MM.1S (cell line): Measurements from ENCODE around the gene NMNAT1.
A peak's percentile ranks its signal among the peaks of the same experiment; 100 is the strongest.
"Not testable (repeated sequence)": the region's sequence is repeated elsewhere in the genome, so short reads cannot be mapped to it uniquely, and the experiment has no call there.

Experiments
- DNase-seq: peaks from one replicate; pipeline ENCODE4 v3.0.0-alpha.2; 2015
- H2AFZ ChIP-seq: fragments of 300-600 bp; sonication (generic); 2 replicates; pipeline ENCODE4 v1.6.0; 2016; ENCODE audit warnings: antibody characterized with exemption, low read length
- H3F3A ChIP-seq: fragments of 300-600 bp; sonication (generic); 2 replicates; pipeline ENCODE4 v1.6.1; 2016; ENCODE audit warnings: mild to moderate bottlenecking, antibody characterized with exemption, low read length, moderate library complexity, mixed read lengths; ENCODE audit not compliant: insufficient read depth
- H3K27ac ChIP-seq: fragments of 300-600 bp; sonication (generic); 2 replicates; pipeline ENCODE4 v1.5.1; 2016; ENCODE audit warnings: mild to moderate bottlenecking, low read length
- H3K27me3 ChIP-seq: fragments of 300-600 bp; sonication (generic); replicated peaks from 2 replicates; pipeline ENCODE4 v1.6.0; 2016; ENCODE audit warnings: low read length; ENCODE audit not compliant: insufficient read depth
- H3K36me3 ChIP-seq: fragments of 300-600 bp; sonication (generic); replicated peaks from 2 replicates; pipeline ENCODE4 v1.6.1; 2016; ENCODE audit warnings: mild to moderate bottlenecking, low read length, mixed read lengths; ENCODE audit not compliant: insufficient read depth
- H3K4me1 ChIP-seq: fragments of 300-600 bp; sonication (generic); 2 replicates; pipeline ENCODE4 v1.6.1; 2016; ENCODE audit warnings: low read length, mixed read lengths
- H3K4me2 ChIP-seq: fragments of 300-600 bp; sonication (generic); 2 replicates; pipeline ENCODE4 v1.6.0; 2016; ENCODE audit warnings: low read depth, low read length
- H3K4me3 ChIP-seq: fragments of 300-600 bp; sonication (generic); 2 replicates; pipeline ENCODE4 v1.5.1; 2016; ENCODE audit warnings: low read length, mixed read lengths
- H3K79me2 ChIP-seq: fragments of 300-600 bp; sonication (generic); 2 replicates; pipeline ENCODE4 v1.6.1; 2016; ENCODE audit warnings: mixed run types, low read length, mixed read lengths
- H3K9ac ChIP-seq: fragments of 300-600 bp; sonication (generic); 2 replicates; pipeline ENCODE4 v1.6.1; 2016; ENCODE audit warnings: low read length, mixed read lengths
- H3K9me2 ChIP-seq: fragments of 300-600 bp; sonication (generic); replicated peaks from 2 replicates; pipeline ENCODE4 v1.6.1; 2016; ENCODE audit warnings: mild to moderate bottlenecking, low read length, mixed read lengths; ENCODE audit not compliant: insufficient read depth
- H3K9me3 ChIP-seq: fragments of 300-600 bp; sonication (generic); replicated peaks from 2 replicates; pipeline ENCODE4 v1.6.1; 2016; ENCODE audit warnings: mild to moderate bottlenecking, low read length, mixed read lengths; ENCODE audit not compliant: insufficient read depth
- H4K20me1 ChIP-seq: fragments of 300-600 bp; sonication (generic); 2 replicates; pipeline ENCODE4 v1.6.1; 2016; ENCODE audit warnings: mild to moderate bottlenecking, low read length, moderate library complexity, mixed read lengths; ENCODE audit not compliant: insufficient read depth
- CTCF ChIP-seq: fragments of 300-600 bp; sonication (generic); IDR thresholded peaks from 2 replicates; pipeline ENCODE4 v1.5.1; 2016; ENCODE audit warnings: antibody characterized with exemption, low read length, mixed read lengths
- EZH2 ChIP-seq: fragments of 300-600 bp; sonication (generic); optimal IDR thresholded peaks from 2 replicates; pipeline ENCODE3; 2017; ENCODE audit warnings: low read depth, mild to moderate bottlenecking, antibody characterized with exemption, low read length, mixed read lengths
- EZH2phosphoT487 ChIP-seq: fragments of 300-600 bp; sonication (generic); IDR thresholded peaks from 2 replicates; pipeline ENCODE4 v1.6.1; 2018; ENCODE audit warnings: antibody characterized with exemption, low read length

Gene NMNAT1

GRCh38 chr1:9910423-9911178, 32.7 kb upstream of the NMNAT1 start:
- peaks cover 11% of the 10 kb centered on the region; the same call in 1 of the 2 replicates for H3K79me2 ChIP-seq
- H3K4me1 ChIP-seq = peaks cover 7% of the 10 kb centered on the region
- no peak for TF ChIP-seq EZH2
- H3F3A ChIP-seq = peaks cover 9% of the 10 kb centered on the region
- peak overlapping the region; percentile 99 for H2AFZ ChIP-seq
- peak; percentile 99 for DNase-seq
- peak overlapping the region; percentile 80 for H3K9ac ChIP-seq
- no peaks in the 10 kb centered on the region for H3K27me3 ChIP-seq
- no peaks in the 10 kb centered on the region for H3K9me2 ChIP-seq
- no peaks in the 10 kb centered on the region for H3K36me3 ChIP-seq
- H3K4me3 ChIP-seq = peak overlapping the region; percentile 91
- H3K27ac ChIP-seq = peak overlapping the region; percentile 88
- no peaks in the 10 kb centered on the region for H4K20me1 ChIP-seq
- peak overlapping the region; percentile 93 for H3K4me2 ChIP-seq
- H3K9me3 ChIP-seq = no peaks in the 10 kb centered on the region

GRCh38 chr1:9912264-9912936, 30.9 kb upstream of the NMNAT1 start:
- Histone ChIP-seq H3K9me2 (no peaks in the 10 kb centered on the region), H3K9me3 (no peaks in the 10 kb centered on the region), H3K27me3 (no peaks in the 10 kb centered on the region), H3K4me2 (no peak overlapping the region), H3K4me3 (no peak overlapping the region), H3K79me2 (peaks cover 11% of the 10 kb centered on the region; the same call in 1 of the 2 replicates), H3F3A (peaks cover 9% of the 10 kb centered on the region), H3K36me3 (no peaks in the 10 kb centered on the region), H3K4me1 (peaks cover 7% of the 10 kb centered on the region), H2AFZ (no peak overlapping the region), H3K9ac (no peak overlapping the region), H4K20me1 (no peaks in the 10 kb centered on the region), H3K27ac (no peak overlapping the region)
- no peak for DNase-seq
- TF ChIP-seq EZH2 (no peak), CTCF (no peak), EZH2phosphoT487 (no peak)

- Histone ChIP-seq H2AFZ (no peak overlapping the region), H4K20me1 (no peaks in the 10 kb centered on the region), H3K27me3 (no peaks in the 10 kb centered on the region), H3K4me1 (no peaks in the 10 kb centered on the region), H3K4me2 (no peak overlapping the region), H3K36me3 (no peaks in the 10 kb centered on the region), H3K27ac (no peak overlapping the region), H3F3A (peaks cover 9% of the 10 kb centered on the region), H3K9ac (no peak overlapping the region), H3K9me2 (no peaks in the 10 kb centered on the region), H3K9me3 (no peaks in the 10 kb centered on the region), H3K4me3 (no peak overlapping the region), H3K79me2 (0 out of 2 replicates have a peak, but pooled peaks cover 1% of the 10 kb centered on the region)
- no peak for DNase-seq
- TF ChIP-seq EZH2 (no peak), EZH2phosphoT487 (no peak), CTCF (no peak)
These were observed 28.7 kb upstream of the NMNAT1 start for GRCh38 chr1:9914610-9914937.

GRCh38 chr1:9916452-9916851, 26.8 kb upstream of the NMNAT1 start:
- no peaks in the 10 kb centered on the region for H3K36me3 ChIP-seq
- TF ChIP-seq CTCF (no peak), EZH2phosphoT487 (no peak), EZH2 (no peak)
- no peak for DNase-seq
- no peaks in the 10 kb centered on the region for H3K4me1 ChIP-seq
- no peaks in the 10 kb centered on the region for H3K9me2 ChIP-seq
- no peaks in the 10 kb centered on the region for H3K9me3 ChIP-seq
- no peaks in the 10 kb centered on the region for H4K20me1 ChIP-seq
- no peak overlapping the region for H3K27ac ChIP-seq
- no peaks in the 10 kb centered on the region for H3F3A ChIP-seq
- H3K9ac ChIP-seq = no peak overlapping the region
- no peaks in the 10 kb centered on the region for H3K27me3 ChIP-seq
- no peak overlapping the region for H3K4me2 ChIP-seq
- H3K4me3 ChIP-seq = no peak overlapping the region
- H2AFZ ChIP-seq = no peak overlapping the region
- no peaks in the 10 kb centered on the region for H3K79me2 ChIP-seq

- not testable (repeated sequence) for H3K79me2 ChIP-seq, H3K4me1 ChIP-seq, H4K20me1 ChIP-seq, H3K9me2 ChIP-seq, H3K9ac ChIP-seq, DNase-seq, H3K9me3 ChIP-seq, H3F3A ChIP-seq, H3K4me3 ChIP-seq, H2AFZ ChIP-seq, H3K4me2 ChIP-seq, H3K27me3 ChIP-seq, H3K27ac ChIP-seq, H3K36me3 ChIP-seq
These were observed 25.8 kb upstream of the NMNAT1 start for GRCh38 chr1:9917495-9917894.
